GM12874 (cell line): ENCODE measurements around the gene POLR3K.

Experiments used
- CTCF ChIP-seq: IDR thresholded peaks from 2 replicates; pipeline ENCODE4 v1.5.1; 2011; ENCODE audit warnings: low read depth, mild to moderate bottlenecking, control low read depth, low read length, moderate library complexity; ENCODE audit not compliant: insufficient read depth

The POLR3K gene

GRCh38 chr16:84718-85406, 31.5 kb upstream of the POLR3K start:
- no peak for TF ChIP-seq CTCF

- no peak for TF ChIP-seq CTCF
Observed at GRCh38 chr16:83781-84615, 30.6 kb upstream of the POLR3K start.

- no peak for TF ChIP-seq CTCF
Observed at GRCh38 chr16:83060-83603, 29.7 kb upstream of the POLR3K start.

GRCh38 chr16:79151-80054, 26.0 kb upstream of the POLR3K start:
- TF ChIP-seq CTCF = no peak

GRCh38 chr16:78444-79150, 25.2 kb upstream of the POLR3K start:
- no peak for TF ChIP-seq CTCF

GRCh38 chr16:77807-78443, 24.5 kb upstream of the POLR3K start, which contains the start of gene MPG:
Gene MPG (plus strand): TSS chr16:78225. CDS start chr16:78310, 85 bp downstream.
- TF ChIP-seq CTCF = no peak
